ENCODE measurements around the gene TBC1D8.

GRCh38 chr2:101173707-101174295 is 22.6 kb upstream of the TBC1D8 start:
- no peak for TF ChIP-seq CTCF (IDR thresholded peaks at IDR 0.05; ENCODE audit: low read depth, low read length)
- no peak for TF ChIP-seq MAX (IDR thresholded peaks at IDR 0.05; ENCODE audit: low read depth, low read length)
- TF ChIP-seq POLR2A (IDR thresholded peaks at IDR 0.05; ENCODE audit: extremely low read depth, insufficient read length) = no peak

Data from NB4 (cell line).